Calu3 (cell line): ENCODE data around the gene C20orf173. TPM values are rescaled to one million over a fixed set of nuclear protein-coding genes. Genes with fewer than 3 reads are reported as not detected.

Source experiments
- BruUV-seq: library from RNA; stranded (reverse); fragments of 400-500 nt; replicated peaks from 2 replicates; lab custom pipeline; 2021; lab: Mats Ljungman, UMichigan
- CTCF ChIA-PET: fragments of 300-600 bp; sonication (Branson Sonifier 250); formaldehyde crosslinking; loops from one replicate; lab custom pipeline; 2022; ENCODE audit warnings: antibody characterized with exemption; lab: Charles Lee
- DNase-seq: peaks from one replicate; pipeline ENCODE4 v3.0.0; 2022
- H3K27ac Mint-ChIP-seq: one replicate; pipeline ENCODE4 v1.8.0; 2022; ENCODE audit warnings: mixed read lengths; ENCODE audit not compliant: unreplicated experiment
- H3K27me3 Mint-ChIP-seq: one replicate; pipeline ENCODE4 v1.8.0; 2022; ENCODE audit warnings: mixed read lengths; ENCODE audit not compliant: unreplicated experiment
- H3K36me3 Mint-ChIP-seq: one replicate; pipeline ENCODE4 v1.8.0; 2022; ENCODE audit warnings: mild to moderate bottlenecking, moderate library complexity, mixed read lengths; ENCODE audit not compliant: insufficient read depth, unreplicated experiment
- H3K4me1 Mint-ChIP-seq: one replicate; pipeline ENCODE4 v1.8.0; 2022; ENCODE audit warnings: mild to moderate bottlenecking, low read depth, mixed read lengths; ENCODE audit not compliant: unreplicated experiment
- H3K4me3 Mint-ChIP-seq: one replicate; pipeline ENCODE4 v1.8.0; 2022; ENCODE audit warnings: mild to moderate bottlenecking, low read depth, moderate library complexity, mixed read lengths; ENCODE audit not compliant: unreplicated experiment
- H3K9me3 Mint-ChIP-seq: one replicate; pipeline ENCODE4 v1.8.0; 2022; ENCODE audit warnings: low read depth, mixed read lengths; ENCODE audit not compliant: unreplicated experiment
- CTCF ChIP-seq: fragments of 200-600 bp; IDR thresholded peaks from one replicate; pipeline ENCODE4 v1.8.0; 2022; ENCODE audit warnings: antibody characterized with exemption; ENCODE audit not compliant: unreplicated experiment
- intact Hi-C: fragments of 100-400 bp; cut with micrococcal nuclease; formaldehyde crosslinking; loops from one replicate; pipeline ENCODE4 v1.10.0; 2022; ENCODE audit not compliant: unreplicated experiment
- total RNA-seq: library from RNA; stranded (reverse); gene quantifications from 2 replicates; pipeline ENCODE4 v1.2.3, GENCODE V29; 2022

Gene C20orf173
- total RNA-seq, 1 experiment from 2014 or later: not detected

DNA sequence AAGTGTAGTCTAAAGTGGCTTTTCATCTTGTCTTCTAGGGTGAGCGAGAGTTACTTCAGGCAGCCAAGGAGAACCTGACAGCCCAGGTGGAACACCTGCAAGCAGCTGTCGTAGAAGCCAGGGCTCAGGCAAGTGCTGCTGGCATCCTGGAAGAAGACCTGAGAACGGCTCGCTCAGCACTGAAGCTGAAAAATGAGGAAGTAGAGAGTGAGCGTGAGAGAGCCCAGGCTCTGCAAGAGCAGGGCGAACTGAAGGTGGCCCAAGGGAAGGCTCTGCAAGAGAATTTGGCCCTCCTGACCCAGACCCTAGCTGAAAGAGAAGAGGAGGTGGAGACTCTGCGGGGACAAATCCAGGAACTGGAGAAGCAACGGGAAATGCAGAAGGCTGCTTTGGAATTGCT lies 27.1 kb downstream of the C20orf173 start:
- Mint-ChIP-seq H3K4me3 (no peak overlapping the region), H3K9me3 (no peaks in the 10 kb centered on the region), H3K36me3 (peaks cover 24% of the 10 kb centered on the region), H3K27ac (no peak overlapping the region), H3K27me3 (no peaks in the 10 kb centered on the region), H3K4me1 (no peaks in the 10 kb centered on the region)
- CTCF ChIA-PET: no interaction called here
- DNase-seq: no peak
- no TSS peak for BruUV-seq
- intact Hi-C loops: no loop called here
- TF ChIP-seq CTCF: no peak

- Mint-ChIP-seq H3K27me3 (no peaks in the 10 kb centered on the region), H3K27ac (no peak overlapping the region), H3K4me1 (no peaks in the 10 kb centered on the region), H3K36me3 (peaks cover 26% of the 10 kb centered on the region), H3K9me3 (no peaks in the 10 kb centered on the region), H3K4me3 (no peak overlapping the region)
- BruUV-seq: no TSS peak
- DNase-seq: no peak
- CTCF ChIA-PET: interaction anchor here (1.4 kb wide), 1 partner anchor 17 kb away, joined by 6 read pairs; no protein-coding TSS in a partner anchor
- intact Hi-C loops: no loop called here
- TF ChIP-seq CTCF: no peak
These were observed 30.2 kb downstream of the C20orf173 start for GRCh38 chr20:35499271-35499670.

DNA sequence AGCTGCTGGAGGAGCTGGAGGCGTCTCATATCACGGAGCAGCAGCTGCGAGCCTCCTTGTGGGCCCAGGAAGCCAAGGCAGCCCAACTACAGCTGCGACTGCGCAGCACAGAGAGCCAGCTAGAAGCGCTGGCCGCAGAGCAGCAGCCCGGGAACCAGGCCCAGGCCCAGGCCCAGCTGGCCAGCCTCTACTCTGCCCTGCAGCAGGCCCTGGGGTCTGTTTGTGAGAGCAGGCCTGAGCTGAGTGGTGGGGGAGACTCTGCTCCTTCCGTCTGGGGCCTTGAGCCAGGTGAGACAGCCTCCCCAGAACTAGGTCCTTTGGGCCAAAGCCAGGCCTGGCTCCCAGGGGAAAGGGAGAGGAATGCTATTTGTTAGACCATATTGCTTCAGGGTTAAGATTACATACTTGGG lies 31.7 kb downstream of the C20orf173 start:
- Mint-ChIP-seq H3K36me3 (peaks cover 23% of the 10 kb centered on the region), H3K4me1 (no peaks in the 10 kb centered on the region), H3K27ac (no peak overlapping the region), H3K27me3 (no peaks in the 10 kb centered on the region), H3K4me3 (no peak overlapping the region), H3K9me3 (no peaks in the 10 kb centered on the region)
- TF ChIP-seq CTCF: no peak
- CTCF ChIA-PET: interaction anchor here (0.5 kb wide), 1 partner anchor 1093 kb away, joined by 3 read pairs; no protein-coding TSS in a partner anchor
- BruUV-seq: no TSS peak
- intact Hi-C loops: no loop called here
- no peak for DNase-seq

DNA sequence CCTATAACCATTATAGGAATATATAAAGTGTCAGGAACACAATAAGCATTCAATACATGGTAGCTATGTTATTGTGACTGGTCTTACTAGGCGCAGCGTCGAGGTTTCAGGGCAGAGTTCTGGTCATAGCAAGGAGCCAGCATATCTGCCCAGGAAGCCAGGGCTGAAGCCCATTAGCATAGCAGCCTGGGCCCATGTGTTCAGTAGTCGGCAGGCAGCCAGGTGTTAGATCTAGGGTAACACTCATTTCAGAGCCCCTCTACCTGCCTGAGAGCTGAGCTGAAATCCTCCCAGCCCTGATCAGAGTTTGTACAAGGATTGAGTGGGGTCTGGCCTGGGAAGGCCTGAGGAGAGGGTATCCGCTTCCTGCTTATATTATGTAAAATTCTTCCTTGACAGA lies 32.1 kb downstream of the C20orf173 start:
- no peak overlapping the region for H3K4me3 Mint-ChIP-seq
- CTCF ChIA-PET: no interaction called here

More for the DNA sequence above, 32.1 kb downstream of the C20orf173 start:
- intact Hi-C loops: no loop called here
- Mint-ChIP-seq H3K9me3 (no peaks in the 10 kb centered on the region), H3K36me3 (peaks cover 19% of the 10 kb centered on the region), H3K4me1 (no peaks in the 10 kb centered on the region), H3K27me3 (no peaks in the 10 kb centered on the region), H3K27ac (no peak overlapping the region)
- TF ChIP-seq CTCF: no peak
- BruUV-seq: no TSS peak
- DNase-seq: no peak
